Endometrial microvascular endothelial cells (primary cell): ENCODE measurements around the gene GSTA3. TPM values are rescaled to one million over a fixed set of nuclear protein-coding genes. Genes with fewer than 3 reads are reported as not detected.
"Not testable (repeated sequence)": the region's sequence is repeated elsewhere in the genome, so short reads cannot be mapped to it uniquely, and the experiment has no call there.

Experiments
- in situ Hi-C: cut with HindIII; loops from 2 replicates; pipeline ENCODE4 v1.10.0; 2017; ENCODE audit warnings: low sequenced_read_pairs, low pct_unique_long_range_greater_than_20kb; ENCODE audit errors: inconsistent ontology term
- total RNA-seq: library from RNA; depleted of rRNA; stranded (reverse); fragments of >200 nt; gene quantifications from one replicate; pipeline ENCODE4 v1.2.3, GENCODE V29; 2015; ENCODE audit errors: inconsistent ontology term

Gene GSTA3
- not detected for total RNA-seq

- in situ Hi-C loops: no loop called here
Observed at GRCh38 chr6:52909531-52909930, at the start of gene GSTA3. TSS of gene GSTA3 (minus strand) at chr6:52909698. CDS start at chr6:52905834, 3,864 bp downstream.

GRCh38 chr6:52958546-52959255 is 49.2 kb upstream of the GSTA3 start:
- in situ Hi-C loops: no loop called here

DNA sequence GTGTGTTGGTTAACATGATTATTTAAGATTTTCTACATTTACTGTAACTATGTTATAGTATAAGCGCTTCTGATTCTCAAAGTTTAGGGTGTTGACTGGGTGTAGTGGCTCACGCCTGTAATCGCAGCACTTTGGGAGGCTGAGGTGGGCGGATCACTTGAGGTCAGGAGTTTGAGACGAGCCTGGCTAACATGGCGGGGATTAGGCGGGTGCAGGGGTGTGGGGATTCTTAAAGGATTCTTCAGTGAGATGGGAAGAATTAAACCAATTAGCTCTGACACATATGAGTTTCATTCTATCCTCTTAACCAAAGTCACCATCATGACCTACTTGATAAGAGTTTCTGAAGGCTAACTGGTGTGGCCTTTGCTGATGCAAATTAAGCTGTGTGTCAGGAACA is 46.4 kb upstream of the GSTA3 start:
- in situ Hi-C loops: no loop called here

- in situ Hi-C loops: no loop called here
Observed at GRCh38 chr6:52953911-52954839, 44.7 kb upstream of the GSTA3 start.

- in situ Hi-C loops: no loop called here
Observed at GRCh38 chr6:52946306-52946705, 36.8 kb upstream of the GSTA3 start.

DNA sequence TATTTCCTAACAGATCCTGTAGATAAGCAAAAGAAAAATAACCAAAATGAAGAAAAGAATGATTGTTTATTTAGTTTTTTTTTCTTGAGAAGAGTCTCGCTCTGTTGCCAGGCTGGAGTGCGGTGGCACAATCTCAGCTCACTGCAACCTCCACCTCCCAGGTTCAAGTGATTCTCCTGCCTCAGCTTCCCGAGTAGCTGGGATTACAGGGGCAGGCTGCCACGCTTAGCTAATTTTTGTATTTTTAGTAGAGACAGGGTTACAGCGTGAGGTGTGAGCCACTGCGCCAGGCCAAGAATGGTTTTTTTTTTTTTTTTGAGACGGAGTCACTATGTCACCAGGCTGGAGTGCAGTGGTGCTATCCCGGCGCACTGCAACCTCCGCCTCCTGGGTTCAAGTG is 33.3 kb upstream of the GSTA3 start:
- in situ Hi-C loops: not testable (repeated sequence)

DNA sequence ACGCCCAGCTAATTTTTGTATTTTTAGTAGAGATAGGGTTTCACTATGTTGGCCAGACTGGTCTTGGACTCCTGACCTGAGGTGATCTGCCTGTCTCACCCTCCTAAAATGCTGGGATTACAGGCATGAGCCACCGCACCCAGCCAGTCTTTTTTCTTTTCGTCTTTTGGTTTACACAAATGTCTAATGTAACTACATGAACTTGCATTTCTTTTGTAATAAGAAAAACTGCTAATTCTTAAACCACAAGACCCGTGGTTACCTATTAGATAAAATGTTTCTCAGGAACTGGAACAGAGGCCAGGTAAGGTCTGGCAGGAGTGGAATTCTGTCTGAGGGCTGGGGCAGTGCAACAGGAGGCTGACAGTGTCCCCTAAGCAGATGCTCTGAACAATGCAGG is 32.7 kb upstream of the GSTA3 start:
- in situ Hi-C loops: no loop called here

DNA sequence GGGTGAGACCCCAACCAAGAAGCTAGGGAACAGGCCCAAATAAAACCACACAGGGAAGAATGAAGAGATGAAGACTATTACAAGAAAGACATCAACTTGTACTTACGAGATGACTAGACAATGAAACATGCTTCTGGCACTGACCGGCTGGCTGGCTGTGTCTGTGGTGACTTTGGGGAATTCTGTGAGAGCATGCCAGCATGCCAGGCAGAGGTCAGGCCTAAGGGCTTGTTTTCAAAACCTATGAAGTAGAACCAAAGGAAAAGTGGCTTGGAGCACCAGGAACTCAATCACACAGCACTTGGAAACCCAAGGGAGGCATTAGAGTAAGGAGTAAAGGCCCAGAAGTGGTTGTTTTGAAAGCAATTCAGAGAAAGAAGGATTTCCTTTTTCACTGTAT is 28.4 kb upstream of the GSTA3 start:
- in situ Hi-C loops: no loop called here

GRCh38 chr6:52933778-52934177 is 24.3 kb upstream of the GSTA3 start:
- in situ Hi-C loops: no loop called here

GRCh38 chr6:52931351-52931750 is 21.9 kb upstream of the GSTA3 start:
- in situ Hi-C loops: no loop called here

- in situ Hi-C loops: no loop called here
Observed at GRCh38 chr6:52929321-52930164, 20.0 kb upstream of the GSTA3 start.

DNA sequence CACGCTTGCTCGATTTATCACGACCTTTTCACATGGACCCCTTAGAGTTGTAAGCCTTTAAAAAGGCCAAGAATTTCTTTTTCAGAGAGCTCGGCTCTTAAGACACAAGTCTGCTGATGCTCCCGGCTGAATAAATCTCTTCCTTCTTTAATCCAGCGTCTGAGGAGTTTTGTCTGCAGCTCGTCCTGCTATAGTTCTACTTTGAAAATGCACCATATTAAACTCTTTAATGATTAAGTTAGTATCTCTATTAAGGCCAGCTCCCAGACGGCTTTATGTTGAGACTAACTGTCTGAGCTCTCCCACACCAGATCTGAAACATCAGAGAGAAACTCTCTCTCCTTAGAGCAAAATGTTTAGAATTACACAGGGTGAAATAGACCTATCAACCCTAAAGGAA is 18.0 kb upstream of the GSTA3 start:
- in situ Hi-C loops: no loop called here

- in situ Hi-C loops: no loop called here
Observed at GRCh38 chr6:52925919-52926792, 16.7 kb upstream of the GSTA3 start.

DNA sequence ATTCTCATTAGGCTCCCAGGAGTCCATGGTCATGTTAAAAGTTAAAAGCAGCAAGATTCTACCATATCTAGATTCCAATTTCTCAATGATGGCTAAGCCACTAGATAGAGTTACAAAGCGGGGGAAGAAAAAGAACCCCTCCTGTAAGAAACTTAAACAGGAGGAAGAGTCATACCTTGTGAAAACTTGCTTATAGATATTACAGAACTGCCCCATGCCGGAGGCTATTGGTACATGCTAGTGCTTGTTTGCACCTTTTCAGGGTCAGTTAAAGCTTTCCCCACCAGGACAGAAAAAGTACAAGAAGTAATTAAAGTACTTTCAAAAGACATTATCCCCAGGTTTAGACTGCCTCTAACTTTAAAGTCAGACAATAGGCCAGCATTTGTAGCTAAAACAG is 15.5 kb upstream of the GSTA3 start:
- in situ Hi-C loops: no loop called here

DNA sequence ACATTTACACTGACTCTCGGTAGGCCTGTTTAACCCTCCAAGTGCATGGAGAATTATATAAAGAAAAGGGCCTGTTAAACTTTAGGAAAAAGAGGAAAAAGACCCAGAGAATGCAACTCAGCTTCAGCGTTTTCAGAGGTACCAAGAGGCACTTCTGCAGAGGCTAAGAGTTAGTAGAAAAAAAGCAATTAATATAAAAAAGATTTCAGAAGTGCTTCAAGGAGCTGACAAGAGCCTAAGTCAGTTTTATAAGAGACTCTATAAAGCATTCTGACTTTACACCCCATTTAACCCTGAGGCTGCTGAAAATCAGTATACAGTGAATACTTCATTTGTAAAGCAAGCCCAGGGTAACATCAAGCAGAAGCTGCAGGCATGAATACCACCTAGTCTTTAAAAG is 14.2 kb upstream of the GSTA3 start:
- in situ Hi-C loops: not testable (repeated sequence)

GRCh38 chr6:52922161-52922560 is 12.7 kb upstream of the GSTA3 start:
- in situ Hi-C loops: no loop called here

- in situ Hi-C loops: no loop called here
Observed at GRCh38 chr6:52921743-52922142, 12.2 kb upstream of the GSTA3 start.

DNA sequence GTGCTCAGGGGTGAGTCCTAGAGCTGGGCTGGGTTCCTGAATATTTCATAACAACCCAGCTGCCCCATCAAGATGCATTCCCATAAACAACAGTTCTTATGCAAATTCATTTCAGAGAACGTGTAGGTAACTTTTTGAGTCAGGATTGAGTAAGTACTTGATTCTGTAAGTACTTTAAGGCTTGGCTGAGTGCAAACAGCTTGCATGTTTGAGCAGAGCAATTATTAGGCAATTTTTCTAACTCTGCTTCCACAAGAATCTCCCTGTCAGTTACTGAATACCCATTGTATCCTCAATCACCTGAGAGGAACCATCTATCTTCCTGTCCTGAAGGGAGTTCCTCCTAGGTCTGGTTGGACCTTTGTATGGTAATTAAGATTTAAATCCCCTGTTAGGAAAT is 10.0 kb upstream of the GSTA3 start:
- in situ Hi-C loops: not testable (repeated sequence)
